Jurkat, Clone E6-1 (cell line): ENCODE measurements around the gene SCAMP4.

ENCODE experiments used
- DNase-seq: peaks from one replicate; pipeline ENCODE4 v3.0.0-alpha.2; 2011; ENCODE audit warnings: low read depth, low spot score
- H3K4me3 ChIP-seq: 2 replicates; pipeline ENCODE4 v1.5.1; 2011; ENCODE audit warnings: mild to moderate bottlenecking, low read length, control low read depth, moderate library complexity

Gene SCAMP4

GRCh38 chr19:1969176-1970002 lies 64.2 kb downstream of the SCAMP4 start:
- H3K4me3 ChIP-seq = no peak overlapping the region
- DNase-seq = no peak

GRCh38 chr19:1970003-1970805 lies 65.0 kb downstream of the SCAMP4 start:
- H3K4me3 ChIP-seq = no peak overlapping the region
- DNase-seq = no peak

GRCh38 chr19:1970806-1971502 lies 65.8 kb downstream of the SCAMP4 start:
- no peak for DNase-seq
- no peak overlapping the region for H3K4me3 ChIP-seq

- no peak overlapping the region for H3K4me3 ChIP-seq
- no peak for DNase-seq
Observed at GRCh38 chr19:1974381-1975161, 69.4 kb downstream of the SCAMP4 start.

- DNase-seq = no peak
- H3K4me3 ChIP-seq = no peak overlapping the region
Observed at GRCh38 chr19:1975162-1975480, 69.9 kb downstream of the SCAMP4 start.
